MM.1S (cell line): ENCODE data around the gene HCST.

Source experiments
- DNase-seq: peaks from one replicate; pipeline ENCODE4 v3.0.0-alpha.2; 2015
- H2AFZ ChIP-seq: fragments of 300-600 bp; sonication (generic); 2 replicates; pipeline ENCODE4 v1.6.0; 2016; ENCODE audit warnings: antibody characterized with exemption, low read length
- H3F3A ChIP-seq: fragments of 300-600 bp; sonication (generic); 2 replicates; pipeline ENCODE4 v1.6.1; 2016; ENCODE audit warnings: mild to moderate bottlenecking, antibody characterized with exemption, low read length, moderate library complexity, mixed read lengths; ENCODE audit not compliant: insufficient read depth
- H3K27ac ChIP-seq: fragments of 300-600 bp; sonication (generic); 2 replicates; pipeline ENCODE4 v1.5.1; 2016; ENCODE audit warnings: mild to moderate bottlenecking, low read length
- H3K27me3 ChIP-seq: fragments of 300-600 bp; sonication (generic); replicated peaks from 2 replicates; pipeline ENCODE4 v1.6.0; 2016; ENCODE audit warnings: low read length; ENCODE audit not compliant: insufficient read depth
- H3K36me3 ChIP-seq: fragments of 300-600 bp; sonication (generic); replicated peaks from 2 replicates; pipeline ENCODE4 v1.6.1; 2016; ENCODE audit warnings: mild to moderate bottlenecking, low read length, mixed read lengths; ENCODE audit not compliant: insufficient read depth
- H3K4me1 ChIP-seq: fragments of 300-600 bp; sonication (generic); 2 replicates; pipeline ENCODE4 v1.6.1; 2016; ENCODE audit warnings: low read length, mixed read lengths
- H3K4me2 ChIP-seq: fragments of 300-600 bp; sonication (generic); 2 replicates; pipeline ENCODE4 v1.6.0; 2016; ENCODE audit warnings: low read depth, low read length
- H3K4me3 ChIP-seq: fragments of 300-600 bp; sonication (generic); 2 replicates; pipeline ENCODE4 v1.5.1; 2016; ENCODE audit warnings: low read length, mixed read lengths
- H3K79me2 ChIP-seq: fragments of 300-600 bp; sonication (generic); 2 replicates; pipeline ENCODE4 v1.6.1; 2016; ENCODE audit warnings: mixed run types, low read length, mixed read lengths
- H3K9ac ChIP-seq: fragments of 300-600 bp; sonication (generic); 2 replicates; pipeline ENCODE4 v1.6.1; 2016; ENCODE audit warnings: low read length, mixed read lengths
- H3K9me2 ChIP-seq: fragments of 300-600 bp; sonication (generic); replicated peaks from 2 replicates; pipeline ENCODE4 v1.6.1; 2016; ENCODE audit warnings: mild to moderate bottlenecking, low read length, mixed read lengths; ENCODE audit not compliant: insufficient read depth
- H3K9me3 ChIP-seq: fragments of 300-600 bp; sonication (generic); replicated peaks from 2 replicates; pipeline ENCODE4 v1.6.1; 2016; ENCODE audit warnings: mild to moderate bottlenecking, low read length, mixed read lengths; ENCODE audit not compliant: insufficient read depth
- H4K20me1 ChIP-seq: fragments of 300-600 bp; sonication (generic); 2 replicates; pipeline ENCODE4 v1.6.1; 2016; ENCODE audit warnings: mild to moderate bottlenecking, low read length, moderate library complexity, mixed read lengths; ENCODE audit not compliant: insufficient read depth
- EZH2 ChIP-seq: fragments of 300-600 bp; sonication (generic); optimal IDR thresholded peaks from 2 replicates; pipeline ENCODE3; 2017; ENCODE audit warnings: low read depth, mild to moderate bottlenecking, antibody characterized with exemption, low read length, mixed read lengths
- EZH2phosphoT487 ChIP-seq: fragments of 300-600 bp; sonication (generic); IDR thresholded peaks from 2 replicates; pipeline ENCODE4 v1.6.1; 2018; ENCODE audit warnings: antibody characterized with exemption, low read length
- TF ChIP-seq, protein P1 (sequence below): fragments of 300-600 bp; sonication (generic); IDR thresholded peaks from 2 replicates; pipeline ENCODE4 v1.5.1; 2016; ENCODE audit warnings: antibody characterized with exemption, low read length, mixed read lengths

HCST gene

DNA sequence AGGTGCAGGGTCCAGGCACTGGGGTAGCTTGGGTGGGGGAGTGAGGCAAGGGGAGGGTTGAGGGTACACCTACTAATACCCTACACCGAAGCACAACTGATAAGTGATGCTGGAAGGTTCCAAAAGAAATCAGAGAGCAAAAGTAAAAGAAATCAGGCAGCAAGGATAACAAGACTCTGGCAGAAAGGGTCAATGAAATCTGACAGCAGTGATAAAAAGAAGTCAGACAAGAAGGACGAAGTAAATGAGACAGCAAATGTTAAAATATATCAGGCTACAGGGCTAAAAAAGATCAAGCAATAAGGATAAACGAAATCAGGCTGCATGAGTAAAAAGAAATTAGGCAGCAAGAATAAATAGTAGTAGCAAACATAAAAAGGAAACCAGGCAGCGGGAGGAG, 38.5 kb downstream of the HCST start:
- no peak overlapping the region for H3K27ac ChIP-seq
- no peak overlapping the region for H2AFZ ChIP-seq
- no peaks in the 10 kb centered on the region for H3K79me2 ChIP-seq
- H3K4me3 ChIP-seq = no peak overlapping the region
- H3K36me3 ChIP-seq = no peaks in the 10 kb centered on the region
- no peak overlapping the region for H3K9ac ChIP-seq
- H3K4me1 ChIP-seq = no peaks in the 10 kb centered on the region
- no peak for TF ChIP-seq EZH2phosphoT487
- TF ChIP-seq, protein P1, sequence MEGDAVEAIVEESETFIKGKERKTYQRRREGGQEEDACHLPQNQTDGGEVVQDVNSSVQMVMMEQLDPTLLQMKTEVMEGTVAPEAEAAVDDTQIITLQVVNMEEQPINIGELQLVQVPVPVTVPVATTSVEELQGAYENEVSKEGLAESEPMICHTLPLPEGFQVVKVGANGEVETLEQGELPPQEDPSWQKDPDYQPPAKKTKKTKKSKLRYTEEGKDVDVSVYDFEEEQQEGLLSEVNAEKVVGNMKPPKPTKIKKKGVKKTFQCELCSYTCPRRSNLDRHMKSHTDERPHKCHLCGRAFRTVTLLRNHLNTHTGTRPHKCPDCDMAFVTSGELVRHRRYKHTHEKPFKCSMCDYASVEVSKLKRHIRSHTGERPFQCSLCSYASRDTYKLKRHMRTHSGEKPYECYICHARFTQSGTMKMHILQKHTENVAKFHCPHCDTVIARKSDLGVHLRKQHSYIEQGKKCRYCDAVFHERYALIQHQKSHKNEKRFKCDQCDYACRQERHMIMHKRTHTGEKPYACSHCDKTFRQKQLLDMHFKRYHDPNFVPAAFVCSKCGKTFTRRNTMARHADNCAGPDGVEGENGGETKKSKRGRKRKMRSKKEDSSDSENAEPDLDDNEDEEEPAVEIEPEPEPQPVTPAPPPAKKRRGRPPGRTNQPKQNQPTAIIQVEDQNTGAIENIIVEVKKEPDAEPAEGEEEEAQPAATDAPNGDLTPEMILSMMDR = no peak
- no peak for DNase-seq
- H3K9me3 ChIP-seq = no peaks in the 10 kb centered on the region
- no peak overlapping the region for H3K4me2 ChIP-seq
- H4K20me1 ChIP-seq = no peaks in the 10 kb centered on the region
- H3K27me3 ChIP-seq = no peaks in the 10 kb centered on the region
- H3F3A ChIP-seq = no peaks in the 10 kb centered on the region
- H3K9me2 ChIP-seq = no peaks in the 10 kb centered on the region

DNA sequence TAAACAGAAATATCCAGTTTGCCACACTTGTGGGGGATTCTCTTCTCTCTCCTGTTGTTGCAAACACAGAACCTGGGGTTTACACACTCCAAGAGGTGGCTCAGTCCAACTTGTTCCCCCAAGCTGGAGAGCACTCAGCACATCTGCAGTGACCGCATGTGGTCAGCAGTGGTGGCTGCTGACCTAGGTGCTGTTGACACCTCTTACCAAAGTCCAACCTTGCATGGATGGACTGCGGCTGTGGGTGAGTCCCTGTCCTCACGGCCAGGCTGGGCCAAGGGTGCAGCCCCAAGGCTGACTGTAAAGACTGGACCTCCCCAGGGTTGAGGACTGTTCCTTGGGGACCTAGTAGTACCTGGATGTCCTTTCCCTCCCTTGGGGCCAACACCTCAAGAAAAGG, 39.9 kb downstream of the HCST start:
- no peaks in the 10 kb centered on the region for H3K9me2 ChIP-seq
- TF ChIP-seq EZH2 (no peak), EZH2phosphoT487 (no peak)
- TF ChIP-seq, protein P1 = no peak
- no peaks in the 10 kb centered on the region for H3F3A ChIP-seq
- no peak overlapping the region for H3K4me3 ChIP-seq
- no peak overlapping the region for H3K4me2 ChIP-seq
- H2AFZ ChIP-seq = no peak overlapping the region
- no peaks in the 10 kb centered on the region for H3K79me2 ChIP-seq
- no peaks in the 10 kb centered on the region for H4K20me1 ChIP-seq
- no peak overlapping the region for H3K9ac ChIP-seq
- H3K4me1 ChIP-seq = no peaks in the 10 kb centered on the region
- H3K27ac ChIP-seq = no peak overlapping the region
- no peaks in the 10 kb centered on the region for H3K27me3 ChIP-seq
- no peaks in the 10 kb centered on the region for H3K36me3 ChIP-seq
- no peaks in the 10 kb centered on the region for H3K9me3 ChIP-seq
- DNase-seq = no peak

DNA sequence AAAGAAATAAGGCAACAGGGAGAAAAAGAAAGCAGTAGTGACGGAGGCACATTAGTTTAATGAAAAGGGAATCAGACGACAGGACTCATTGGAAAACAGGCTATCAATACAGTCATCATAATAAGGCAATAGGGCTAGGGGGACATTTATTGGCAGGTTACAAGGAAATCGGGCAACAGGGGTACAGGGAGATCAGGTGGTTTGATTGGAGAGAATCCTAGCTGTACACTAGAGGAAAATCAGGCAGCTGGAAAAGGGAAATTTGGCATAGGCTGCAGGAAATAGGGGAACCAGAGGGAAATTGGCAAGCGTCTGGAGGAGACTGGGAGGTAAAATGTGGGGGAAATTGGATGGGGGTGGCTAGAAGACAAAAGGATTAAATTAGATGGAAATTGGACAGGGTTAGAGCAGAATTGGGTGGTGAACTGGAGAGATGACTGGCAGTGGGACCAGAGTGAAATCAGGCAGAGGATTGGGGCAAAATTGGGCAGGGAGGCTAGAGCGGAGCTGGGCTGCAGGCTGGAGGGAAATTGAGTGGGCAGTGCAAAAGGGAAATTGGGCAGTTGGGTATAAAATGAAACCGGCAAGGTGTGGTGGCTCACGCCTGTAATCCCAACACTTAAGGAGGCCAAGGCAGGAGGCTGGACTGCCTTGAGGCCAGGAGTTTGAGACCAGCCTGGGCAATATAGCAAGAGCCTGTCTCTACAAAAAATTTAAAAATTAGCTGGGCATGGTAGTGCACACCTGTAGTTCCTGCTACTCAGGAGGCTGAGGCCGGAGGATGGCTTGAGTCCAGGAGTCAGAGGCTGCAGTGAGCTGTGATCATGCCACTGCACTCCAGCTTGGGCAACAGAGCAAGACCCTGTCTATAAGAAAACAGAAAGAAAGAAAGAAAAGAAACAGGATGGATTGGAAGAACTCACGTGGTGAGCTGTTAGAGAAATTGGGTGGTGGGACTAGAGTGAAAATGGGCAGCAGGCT, 41.3 kb downstream of the HCST start:
- no peak overlapping the region for H3K27ac ChIP-seq
- no peak for TF ChIP-seq EZH2
- TF ChIP-seq EZH2phosphoT487 = no peak
- TF ChIP-seq, protein P1 = no peak
- H3K9me3 ChIP-seq = no peaks in the 10 kb centered on the region
- H3K9ac ChIP-seq = no peak overlapping the region
- H3K4me3 ChIP-seq = no peak overlapping the region
- no peaks in the 10 kb centered on the region for H3K79me2 ChIP-seq
- H3K9me2 ChIP-seq = no peaks in the 10 kb centered on the region
- H3K4me1 ChIP-seq = no peaks in the 10 kb centered on the region
- H4K20me1 ChIP-seq = no peaks in the 10 kb centered on the region
- H3K27me3 ChIP-seq = no peaks in the 10 kb centered on the region
- no peaks in the 10 kb centered on the region for H3K36me3 ChIP-seq
- no peak overlapping the region for H2AFZ ChIP-seq
- H3F3A ChIP-seq = no peaks in the 10 kb centered on the region
- no peak overlapping the region for H3K4me2 ChIP-seq
- no peak for DNase-seq
